Measurements from ENCODE around the gene FSCB. TPM values are rescaled to one million over a fixed set of nuclear protein-coding genes. Genes with fewer than 3 reads are reported as not detected.

Gene FSCB
- total and polyA plus RNA-seq, 2 of the 4 experiments (the other 2 are of a cell fraction): under 0.01 TPM; not detected in 1

GRCh38 chr14:44494137-44494536 is 12.9 kb downstream of the FSCB start:
- no peak overlapping the region for H3K14ac ChIP-seq (replicated peaks; ENCODE audit: low read depth, low read length)
- POLR2A ChIA-PET (ENCODE audit: unreplicated experiment): no interaction called here
- no peak overlapping the region for H3K9ac ChIP-seq (ENCODE audit: low read depth, low read length)
- H2AFZ ChIP-seq (replicated peaks; ENCODE audit: low read length, poor library complexity): no peak overlapping the region
- H2BK120ac ChIP-seq (ENCODE audit: low read depth, low read length): no peak overlapping the region
- H3K36me3 ChIP-seq (ENCODE audit: control insufficient read depth, insufficient read depth, low read length): no peaks in the 10 kb centered on the region
- no peak overlapping the region for H4K91ac ChIP-seq (ENCODE audit: insufficient read depth, low read depth, low read length)
- H2BK5ac ChIP-seq (ENCODE audit: low read depth, low read length, poor library complexity, severe bottlenecking): no peak overlapping the region
- H4K5ac ChIP-seq (ENCODE audit: low read depth, low read length): no peak overlapping the region
- no peak overlapping the region for H3K18ac ChIP-seq (ENCODE audit: low read depth, low read length)
- H3K23ac ChIP-seq (ENCODE audit: low read depth, low read length): no peak overlapping the region
- TF ChIP-seq MXI1 (IDR thresholded peaks at IDR 0.05; ENCODE audit: borderline replicate concordance, low read depth, low read length) (no peak), MAZ (IDR thresholded peaks at IDR 0.05; ENCODE audit: borderline replicate concordance, low read depth, low read length) (no peak), MAFK (IDR thresholded peaks at IDR 0.05; ENCODE audit: low read depth, low read length) (no peak), SMC3 (IDR thresholded peaks at IDR 0.05; ENCODE audit: low read depth, low read length) (no peak), CTCF (conservative IDR thresholded peaks at IDR 0.05; ENCODE audit: low read depth, low read length) (no peak), NFE2L2 (IDR thresholded peaks at IDR 0.05; ENCODE audit: low read depth, low read length) (no peak), CHD1 (IDR thresholded peaks at IDR 0.05; ENCODE audit: low read depth, low read length) (no peak), POLR2A (IDR thresholded peaks at IDR 0.05; ENCODE audit: low read depth, low read length) (no peak), CEBPB (IDR thresholded peaks at IDR 0.05; ENCODE audit: low read depth, low read length) (no peak)
- TF ChIP-seq, protein P1, sequence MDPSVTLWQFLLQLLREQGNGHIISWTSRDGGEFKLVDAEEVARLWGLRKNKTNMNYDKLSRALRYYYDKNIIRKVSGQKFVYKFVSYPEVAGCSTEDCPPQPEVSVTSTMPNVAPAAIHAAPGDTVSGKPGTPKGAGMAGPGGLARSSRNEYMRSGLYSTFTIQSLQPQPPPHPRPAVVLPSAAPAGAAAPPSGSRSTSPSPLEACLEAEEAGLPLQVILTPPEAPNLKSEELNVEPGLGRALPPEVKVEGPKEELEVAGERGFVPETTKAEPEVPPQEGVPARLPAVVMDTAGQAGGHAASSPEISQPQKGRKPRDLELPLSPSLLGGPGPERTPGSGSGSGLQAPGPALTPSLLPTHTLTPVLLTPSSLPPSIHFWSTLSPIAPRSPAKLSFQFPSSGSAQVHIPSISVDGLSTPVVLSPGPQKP (IDR thresholded peaks at IDR 0.05; ENCODE audit: borderline replicate concordance, low read depth, low read length): no peak
- TF ChIP-seq, protein P2, sequence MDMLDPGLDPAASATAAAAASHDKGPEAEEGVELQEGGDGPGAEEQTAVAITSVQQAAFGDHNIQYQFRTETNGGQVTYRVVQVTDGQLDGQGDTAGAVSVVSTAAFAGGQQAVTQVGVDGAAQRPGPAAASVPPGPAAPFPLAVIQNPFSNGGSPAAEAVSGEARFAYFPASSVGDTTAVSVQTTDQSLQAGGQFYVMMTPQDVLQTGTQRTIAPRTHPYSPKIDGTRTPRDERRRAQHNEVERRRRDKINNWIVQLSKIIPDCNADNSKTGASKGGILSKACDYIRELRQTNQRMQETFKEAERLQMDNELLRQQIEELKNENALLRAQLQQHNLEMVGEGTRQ (IDR thresholded peaks at IDR 0.05; ENCODE audit: low read depth, low read length): no peak
- in situ Hi-C loops (cut with MboI; ENCODE audit: low sequenced_read_pairs) (no loop called here), dilution Hi-C loops (cut with HindIII; ENCODE audit: low sequenced_read_pairs, unreplicated experiment) (no loop called here), intact Hi-C loops (cut with micrococcal nuclease) (no loop called here)
- no peak overlapping the region for H2BK20ac ChIP-seq (ENCODE audit: low read depth, low read length)
- CTCF ChIA-PET: interaction anchor here (0.6 kb wide), 1 partner anchor 27 kb away, joined by 3 read pairs; no protein-coding TSS in a partner anchor
- H3K27me3 ChIP-seq (ENCODE audit: control insufficient read depth, insufficient read depth, low read length): no peaks in the 10 kb centered on the region
- no peak overlapping the region for H2AK5ac ChIP-seq (ENCODE audit: low read depth, low read length)
- H2BK15ac ChIP-seq (ENCODE audit: low read depth, low read length): no peak overlapping the region
- BruUV-seq (replicated peaks): no TSS peak
- H3K9me1 ChIP-seq (ENCODE audit: insufficient read depth, low read length): no peaks in the 10 kb centered on the region
- no peaks in the 10 kb centered on the region for H4K20me1 ChIP-seq (ENCODE audit: insufficient read depth, low read length)
- H3K4me3 ChIP-seq (ENCODE audit: insufficient read depth, low read depth, low read length): no peak overlapping the region
- H3K4me1 ChIP-seq (ENCODE audit: control insufficient read depth, insufficient read depth, low read length): no peaks in the 10 kb centered on the region
- DNase-seq (no peak), ATAC-seq (ENCODE audit: low read depth) (no peak)
- no peak overlapping the region for H2AK9ac ChIP-seq (replicated peaks; ENCODE audit: low read depth, low read length, poor library complexity)
- no peak overlapping the region for H3K4me2 ChIP-seq (ENCODE audit: low read depth, low read length)
- H3K27ac ChIP-seq (ENCODE audit: insufficient read depth, low read length): no peak overlapping the region
- peaks cover 4% of the 10 kb centered on the region; the same call in 1 of the 2 replicates for H3K9me3 ChIP-seq (ENCODE audit: control insufficient read depth, insufficient read depth, low read length)
- H3K56ac ChIP-seq (ENCODE audit: extremely low read depth, insufficient read depth, low read length): no peak overlapping the region
- H4K8ac ChIP-seq (ENCODE audit: low read depth in 2 of 2, low read length in 2 of 2): no peak overlapping the region
- no peaks in the 10 kb centered on the region for H3K79me1 ChIP-seq (ENCODE audit: low read depth in 1 of 2, low read length in 2 of 2)
- no peak overlapping the region for H3K4ac ChIP-seq (ENCODE audit: low read depth, low read length)

Measured in IMR-90 (cell line).